K562 (cell line): Measurements from ENCODE around the gene AK2. TPM values are rescaled to one million over a fixed set of nuclear protein-coding genes. Genes with fewer than 3 reads are reported as not detected.

Experiments
- ATAC-seq: fragments of 200-7000 bp; cut with Tn5 transposase; 3 replicates; pipeline ENCODE4 v1.9.1; 2020; ENCODE audit warnings: moderate library complexity
- BruUV-seq: library from RNA; stranded (reverse); fragments of 400-500 nt; replicated peaks from 2 replicates; lab custom pipeline; 2021; lab: Mats Ljungman, UMichigan
- CTCF ChIA-PET: fragments of 300-600 bp; formaldehyde crosslinking; extraction: SDS; loops from one replicate; lab custom pipeline; 2021; ENCODE audit warnings: low intra/inter-chr PET ratio; lab: Yijun Ruan, JAX
- POLR2A ChIA-PET: fragments of 300-600, 350-650 bp; sonication (Branson Sonifier 250); formaldehyde crosslinking; extraction: SDS; loops from one replicate; lab custom pipeline; 2021; ENCODE audit warnings: antibody characterized with exemption, inconsistent platforms; lab: Yijun Ruan, JAX
- DNase-seq, 4 experiments: peaks; one replicate each; pipeline versions ENCODE4 v3.0.0 to v3.0.0-alpha.2; 2011 to 2018; ENCODE audit warnings: low spot score in 3 of 4, mixed read lengths in 3 of 4; ENCODE audit errors: extremely low read depth in 1 of 4
- FAIRE-seq: peaks from 2 replicates; lab custom pipeline; 2011; peaks lifted over from hg19 to GRCh38; lab: Jason Lieb, UNC
- H2AFZ ChIP-seq: 2 replicates; pipeline ENCODE4 v1.6.0; 2011; ENCODE audit warnings: low read depth, low read length, control low read depth, inconsistent platforms
- H3K27ac ChIP-seq: fragments of 200-600 bp; 3 replicates; pipeline ENCODE4 v1.8.0; 2011; ENCODE audit warnings: low read depth, mild to moderate bottlenecking, control low read depth, inconsistent platforms, low read length, moderate library complexity, mixed read lengths; ENCODE audit errors: extremely low read depth
- H3K27me3 ChIP-seq, 2 experiments: fragments of 300-600 bp in 1 of 2; 2 replicates in 1 of 2; 3 replicates in 1 of 2; pipeline versions ENCODE4 v1.6.0 to v1.8.0; 2011; ENCODE audit warnings: inconsistent platforms in 2 of 2, low read length in 2 of 2, mild to moderate bottlenecking in 1 of 2, mixed read lengths in 1 of 2, moderate library complexity in 1 of 2; ENCODE audit not compliant: control insufficient read depth in 2 of 2, insufficient read depth in 2 of 2
- H3K36me3 ChIP-seq: fragments of 300-600 bp; 3 replicates; pipeline ENCODE4 v1.8.0; 2011; ENCODE audit warnings: mild to moderate bottlenecking, low read length, inconsistent platforms; ENCODE audit not compliant: control insufficient read depth, insufficient read depth
- H3K4me1 ChIP-seq, 2 experiments: fragments of 200-600 bp in 1 of 2; replicated peaks in 1 of 2; 2 replicates in 1 of 2; 3 replicates in 1 of 2; pipeline versions ENCODE4 v1.5.1 to v1.8.0; 2011; ENCODE audit warnings: inconsistent platforms in 2 of 2, low read length in 2 of 2, mild to moderate bottlenecking in 1 of 2, mixed read lengths in 1 of 2, moderate library complexity in 1 of 2; ENCODE audit not compliant: control insufficient read depth in 2 of 2, insufficient read depth in 2 of 2
- H3K4me2 ChIP-seq: 2 replicates; pipeline ENCODE4 v1.6.1; 2011; ENCODE audit warnings: low read length, control low read depth, inconsistent platforms, mixed read lengths; ENCODE audit not compliant: insufficient read depth
- H3K4me3 ChIP-seq: fragments of 200-600 bp; sonication (generic), shearing (Covaris generic); 2 replicates; pipeline ENCODE4 v1.5.1; 2016; ENCODE audit warnings: control low read depth, inconsistent platforms
- H3K79me2 ChIP-seq: fragments of 200-600 bp; 3 replicates; pipeline ENCODE4 v1.8.0; 2011; ENCODE audit warnings: low read length, inconsistent platforms; ENCODE audit not compliant: control insufficient read depth, insufficient read depth
- H3K9ac ChIP-seq, 2 experiments: 2 replicates each; pipeline versions ENCODE4 v1.6.0 to v1.6.1; 2011; ENCODE audit warnings: low read depth in 2 of 2, low read length in 2 of 2, control low read depth in 1 of 2, inconsistent platforms in 1 of 2, mild to moderate bottlenecking in 1 of 2, mixed read lengths in 1 of 2; ENCODE audit not compliant: insufficient read depth in 1 of 2
- H3K9me1 ChIP-seq: one replicate; pipeline ENCODE4 v1.6.0; 2011; ENCODE audit warnings: inconsistent platforms, mild to moderate bottlenecking, low read length, moderate library complexity; ENCODE audit not compliant: control insufficient read depth, insufficient read depth
- H3K9me3 ChIP-seq: replicated peaks from 2 replicates; pipeline ENCODE4 v1.5.1; 2011; ENCODE audit warnings: low read depth, low read length, inconsistent platforms; ENCODE audit not compliant: control insufficient read depth, insufficient read depth
- H4K20me1 ChIP-seq: replicated peaks from 2 replicates; pipeline ENCODE4 v1.6.1; 2011; ENCODE audit warnings: low read length, inconsistent platforms, mixed read lengths; ENCODE audit not compliant: control insufficient read depth, insufficient read depth
- LARP7 ChIP-seq: fragments of 450-650 bp; IDR thresholded peaks from 2 replicates; pipeline ENCODE4 v1.6.1; 2016
- NKRF ChIP-seq: fragments of 450-650 bp; IDR thresholded peaks from 2 replicates; pipeline ENCODE4 v1.6.1; 2016; ENCODE audit warnings: borderline replicate concordance
- YBX1 ChIP-seq: fragments of 450-650 bp; IDR thresholded peaks from 2 replicates; pipeline ENCODE4 v1.7.1; 2016; ENCODE audit warnings: mild to moderate bottlenecking
- ZNF512 ChIP-seq: IDR thresholded peaks from 2 replicates; pipeline ENCODE4 v1.6.1; 2016; ENCODE audit warnings: missing genetic modification characterization, missing compliant biosample characterization
- ZNF583 ChIP-seq: fragments of 250-450 bp; sonication (Bioruptor Pico); IDR thresholded peaks from 2 replicates; pipeline ENCODE4 v1.4.0; 2020
- WGBS: fragments of 100-300 bp; shearing (Covaris generic); methylation state at CpG from one replicate; pipeline ENCODE4 v1.1.6; 2016; ENCODE audit warnings: low coverage, mixed read lengths; ENCODE audit not compliant: insufficient coverage; ENCODE audit errors: missing lambda C conversion rate; 5-methylcytosine and 5-hydroxymethylcytosine counted together
- in situ Hi-C: fragments of 300-500 bp; cut with MboI; formaldehyde crosslinking; loops from 4 replicates; pipeline ENCODE4 v1.15.0; 2018; ENCODE audit warnings: inconsistent platforms, mixed read lengths
- intact Hi-C: fragments of 100-400 bp; cut with micrococcal nuclease; formaldehyde crosslinking; loops from 2 replicates; pipeline ENCODE4 v1.14.2; 2022
- polyA plus RNA-seq, 8 experiments: library from polyadenylated mRNA; depleted of rRNA in 4 of 8; stranded (reverse) in 5 of 8; unstranded in 3 of 8; fragments of >200 nt; fragmentation: Nextera tagmentation in 2 of 8; fragmentation: Illumina TruSeq in 1 of 8; extraction: Ambion mirVana in 2 of 8; extraction: Trizol in 1 of 8; gene quantifications; 2 replicates each; pipeline versions ENCODE4 v1.2.1 to v1.2.3, GENCODE V29; 2011 to 2014; ENCODE audit warnings: inconsistent platforms in 1 of 8, missing spikeins in 1 of 8
- total RNA-seq, 7 experiments: library from RNA; depleted of rRNA in 6 of 7; stranded (reverse); fragments of >200 nt in 6 of 7; fragmentation: Illumina TruSeq in 2 of 7; extraction: Trizol in 2 of 7; gene quantifications; 2 replicates each; pipeline versions ENCODE4 v1.2.1 to v1.2.3, GENCODE V29; 2011 to 2021; ENCODE audit warnings: low replicate concordance in 1 of 7
- TF ChIP-seq, protein P1 (sequence below): fragments of 450-650 bp; formaldehyde crosslinking; IDR thresholded peaks from 2 replicates; pipeline ENCODE4 v1.4.0; 2022; ENCODE audit warnings: missing genetic modification characterization
- TF ChIP-seq, protein P2 (sequence below): fragments of 450-650 bp; formaldehyde crosslinking; IDR thresholded peaks from 2 replicates; pipeline ENCODE4 v1.4.0; 2022; ENCODE audit warnings: missing genetic modification characterization

AK2 gene
- total and polyA plus RNA-seq, 9 of the 15 experiments (the other 6 are each of a cell fraction or from before 2014, with no cell fraction given) = 105 to 1,050 (median 509) TPM

DNA sequence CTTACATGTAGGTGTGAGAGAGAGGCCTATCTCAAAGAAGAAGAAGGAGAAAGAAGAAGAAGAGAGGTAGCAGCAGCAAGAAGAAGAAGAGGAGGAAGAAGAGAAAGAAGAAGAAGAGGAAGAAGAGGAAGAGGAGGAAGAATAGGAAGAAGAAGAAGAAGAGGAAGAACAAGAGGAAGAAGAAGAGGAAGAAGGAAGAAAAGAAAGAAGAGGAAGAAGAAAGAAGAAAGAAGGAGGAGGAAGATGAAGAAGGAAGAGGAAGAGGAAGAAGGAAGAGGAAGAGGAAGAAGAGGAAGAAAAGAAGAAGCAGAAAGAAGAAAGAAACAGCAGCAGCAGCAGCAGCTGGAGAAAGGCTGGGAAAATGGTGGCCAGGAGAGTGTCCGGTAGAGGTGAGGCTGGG, 33.9 kb upstream of the AK2 start:
- in situ Hi-C loops = no loop called here
- no peaks in the 10 kb centered on the region for H3K79me2 ChIP-seq
- FAIRE-seq (no peak), ATAC-seq (no peak), DNase-seq (no peak)
- no peak overlapping the region for H3K4me2 ChIP-seq
- WGBS = 6% methylated on average over 1 of the region's 1 CpG
- 0 out of 2 replicates have a peak, but pooled peaks cover 6% of the 10 kb centered on the region for H3K9me3 ChIP-seq
- H3K4me3 ChIP-seq = no peak overlapping the region
- BruUV-seq = no TSS peak
- H3K9ac ChIP-seq = no peak overlapping the region
- no peak overlapping the region for H3K27ac ChIP-seq
- H4K20me1 ChIP-seq = no peaks in the 10 kb centered on the region
- intact Hi-C loops = no loop called here
- CTCF ChIA-PET = no interaction called here
- 0 out of 5 replicates have a peak, but pooled peaks cover 2 to 12% of the 10 kb centered on the region in 2 experiments for H3K27me3 ChIP-seq
- no peaks in the 10 kb centered on the region for H3K9me1 ChIP-seq
- POLR2A ChIA-PET = no interaction called here
- no peaks in the 10 kb centered on the region for H3K36me3 ChIP-seq
- H2AFZ ChIP-seq = no peak overlapping the region
- no peaks in the 10 kb centered on the region for H3K4me1 ChIP-seq
- TF ChIP-seq, protein P1, sequence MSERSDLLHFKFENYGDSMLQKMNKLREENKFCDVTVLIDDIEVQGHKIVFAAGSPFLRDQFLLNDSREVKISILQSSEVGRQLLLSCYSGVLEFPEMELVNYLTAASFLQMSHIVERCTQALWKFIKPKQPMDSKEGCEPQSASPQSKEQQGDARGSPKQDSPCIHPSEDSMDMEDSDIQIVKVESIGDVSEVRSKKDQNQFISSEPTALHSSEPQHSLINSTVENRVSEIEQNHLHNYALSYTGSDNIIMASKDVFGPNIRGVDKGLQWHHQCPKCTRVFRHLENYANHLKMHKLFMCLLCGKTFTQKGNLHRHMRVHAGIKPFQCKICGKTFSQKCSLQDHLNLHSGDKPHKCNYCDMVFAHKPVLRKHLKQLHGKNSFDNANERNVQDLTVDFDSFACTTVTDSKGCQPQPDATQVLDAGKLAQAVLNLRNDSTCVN = peak; percentile 59; the same call in 1 of the 2 replicates
- TF ChIP-seq ZNF583 (CRISPR knock-in tag) (no peak), YBX1 (0 out of 2 replicates have a peak, but pooled peaks have one; percentile 47), NKRF (0 out of 2 replicates have a peak, but pooled peaks have one; percentile 19), ZNF512 (tag) (peak; percentile 82), LARP7 (peak; percentile 73; the same call in 1 of the 2 replicates)
- TF ChIP-seq, protein P2, sequence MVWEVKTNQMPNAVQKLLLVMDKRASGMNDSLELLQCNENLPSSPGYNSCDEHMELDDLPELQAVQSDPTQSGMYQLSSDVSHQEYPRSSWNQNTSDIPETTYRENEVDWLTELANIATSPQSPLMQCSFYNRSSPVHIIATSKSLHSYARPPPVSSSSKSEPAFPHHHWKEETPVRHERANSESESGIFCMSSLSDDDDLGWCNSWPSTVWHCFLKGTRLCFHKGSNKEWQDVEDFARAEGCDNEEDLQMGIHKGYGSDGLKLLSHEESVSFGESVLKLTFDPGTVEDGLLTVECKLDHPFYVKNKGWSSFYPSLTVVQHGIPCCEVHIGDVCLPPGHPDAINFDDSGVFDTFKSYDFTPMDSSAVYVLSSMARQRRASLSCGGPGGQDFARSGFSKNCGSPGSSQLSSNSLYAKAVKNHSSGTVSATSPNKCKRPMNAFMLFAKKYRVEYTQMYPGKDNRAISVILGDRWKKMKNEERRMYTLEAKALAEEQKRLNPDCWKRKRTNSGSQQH = peak; percentile 55; the same call in 1 of the 2 replicates
